Ishikawa (cell line): Measurements from ENCODE around the gene EPS8L3.
A peak's percentile ranks its signal among the peaks of the same experiment; 100 is the strongest.

Experiments
- CEBPB ChIP-seq: IDR thresholded peaks from 2 replicates; pipeline ENCODE4 v1.6.1; 2012
- CREB1 ChIP-seq: IDR thresholded peaks from 2 replicates; pipeline ENCODE4 v1.6.1; 2012; ENCODE audit warnings: low read depth
- EGR1 ChIP-seq: IDR thresholded peaks from 2 replicates; pipeline ENCODE4 v1.6.1; 2012
- EP300 ChIP-seq: IDR thresholded peaks from 2 replicates; pipeline ENCODE4 v1.6.1; 2012; ENCODE audit warnings: borderline replicate concordance
- FOXM1 ChIP-seq: IDR thresholded peaks from 2 replicates; pipeline ENCODE4 v1.6.1; 2012; ENCODE audit warnings: low read depth, borderline replicate concordance
- NFIC ChIP-seq: IDR thresholded peaks from 2 replicates; pipeline ENCODE4 v1.6.1; 2012
- RAD21 ChIP-seq: IDR thresholded peaks from 2 replicates; pipeline ENCODE4 v1.6.1; 2012; ENCODE audit warnings: low read depth
- TAF1 ChIP-seq: IDR thresholded peaks from 2 replicates; pipeline ENCODE4 v1.6.1; 2012; ENCODE audit warnings: low read depth, mild to moderate bottlenecking
- TCF12 ChIP-seq: IDR thresholded peaks from 2 replicates; pipeline ENCODE4 v1.6.1; 2012; ENCODE audit warnings: low read depth
- TEAD4 ChIP-seq: IDR thresholded peaks from 2 replicates; pipeline ENCODE4 v1.6.1; 2012
- YY1 ChIP-seq: IDR thresholded peaks from 2 replicates; pipeline ENCODE4 v1.6.1; 2012; ENCODE audit warnings: low read depth
- ZBTB7A ChIP-seq: IDR thresholded peaks from 2 replicates; pipeline ENCODE4 v1.6.1; 2012; ENCODE audit warnings: low read depth
- TF ChIP-seq, protein P1 (sequence below): IDR thresholded peaks from 2 replicates; pipeline ENCODE4 v1.6.1; 2012
- TF ChIP-seq, protein P2 (sequence below): IDR thresholded peaks from 2 replicates; pipeline ENCODE4 v1.6.1; 2012
- TF ChIP-seq, protein P3 (sequence below): IDR thresholded peaks from 2 replicates; pipeline ENCODE4 v1.6.1; 2012; ENCODE audit warnings: low read depth, mild to moderate bottlenecking

The EPS8L3 gene, protein sequence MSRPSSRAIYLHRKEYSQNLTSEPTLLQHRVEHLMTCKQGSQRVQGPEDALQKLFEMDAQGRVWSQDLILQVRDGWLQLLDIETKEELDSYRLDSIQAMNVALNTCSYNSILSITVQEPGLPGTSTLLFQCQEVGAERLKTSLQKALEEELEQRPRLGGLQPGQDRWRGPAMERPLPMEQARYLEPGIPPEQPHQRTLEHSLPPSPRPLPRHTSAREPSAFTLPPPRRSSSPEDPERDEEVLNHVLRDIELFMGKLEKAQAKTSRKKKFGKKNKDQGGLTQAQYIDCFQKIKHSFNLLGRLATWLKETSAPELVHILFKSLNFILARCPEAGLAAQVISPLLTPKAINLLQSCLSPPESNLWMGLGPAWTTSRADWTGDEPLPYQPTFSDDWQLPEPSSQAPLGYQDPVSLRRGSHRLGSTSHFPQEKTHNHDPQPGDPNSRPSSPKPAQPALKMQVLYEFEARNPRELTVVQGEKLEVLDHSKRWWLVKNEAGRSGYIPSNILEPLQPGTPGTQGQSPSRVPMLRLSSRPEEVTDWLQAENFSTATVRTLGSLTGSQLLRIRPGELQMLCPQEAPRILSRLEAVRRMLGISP

DNA sequence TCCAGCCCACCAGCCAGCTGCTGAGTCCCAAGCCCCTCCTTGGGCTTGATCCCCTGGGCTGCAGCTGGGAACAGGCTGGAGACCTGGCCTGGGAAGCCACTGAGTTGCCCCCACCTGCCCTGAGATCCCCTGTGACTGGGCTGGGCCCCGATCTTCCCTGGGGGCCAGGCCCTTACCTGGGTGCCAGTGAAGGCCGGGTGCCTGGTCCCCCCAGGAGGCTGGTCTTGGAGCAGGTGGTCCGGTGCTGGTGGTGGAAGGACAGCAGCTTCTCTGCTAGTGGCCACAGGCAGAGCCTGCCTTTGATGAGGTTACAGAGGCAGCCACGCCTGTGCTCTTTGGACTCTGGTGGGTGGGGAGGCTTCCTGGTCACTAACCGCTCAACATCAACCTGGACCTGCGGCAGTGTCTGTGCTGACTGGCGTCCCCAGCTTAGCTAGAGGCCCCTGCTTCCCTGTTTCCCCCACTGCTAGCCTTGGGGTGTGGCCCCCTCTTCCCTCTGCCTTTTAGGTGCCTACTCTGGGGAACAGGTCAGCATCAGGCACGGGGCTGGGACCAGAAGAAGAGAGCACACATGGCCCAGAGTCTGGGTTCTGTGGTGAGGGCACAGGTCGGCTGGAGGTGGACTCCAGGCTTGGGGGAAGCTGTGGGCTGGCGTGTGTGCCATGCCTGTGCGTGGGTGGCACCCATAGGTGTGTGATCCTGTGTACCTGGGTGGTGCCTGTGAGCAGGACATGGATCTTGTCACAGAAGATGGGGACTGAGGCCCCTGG lies at the start of gene EPS8L3:
EPS8L3 (minus strand) TSS at position 278 of the 770 bp plus-strand sequence. CDS start 2,174 bp downstream, outside the sequence.
- TF ChIP-seq TCF12 (no peak), TAF1 (no peak), EP300 (no peak), FOXM1 (no peak), RAD21 (no peak), ZBTB7A (no peak), EGR1 (no peak), TEAD4 (no peak), CEBPB (no peak), CREB1 (no peak), YY1 (no peak), NFIC (no peak)
- TF ChIP-seq, protein P1, sequence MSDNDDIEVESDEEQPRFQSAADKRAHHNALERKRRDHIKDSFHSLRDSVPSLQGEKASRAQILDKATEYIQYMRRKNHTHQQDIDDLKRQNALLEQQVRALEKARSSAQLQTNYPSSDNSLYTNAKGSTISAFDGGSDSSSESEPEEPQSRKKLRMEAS = no peak
- TF ChIP-seq, protein P2, sequence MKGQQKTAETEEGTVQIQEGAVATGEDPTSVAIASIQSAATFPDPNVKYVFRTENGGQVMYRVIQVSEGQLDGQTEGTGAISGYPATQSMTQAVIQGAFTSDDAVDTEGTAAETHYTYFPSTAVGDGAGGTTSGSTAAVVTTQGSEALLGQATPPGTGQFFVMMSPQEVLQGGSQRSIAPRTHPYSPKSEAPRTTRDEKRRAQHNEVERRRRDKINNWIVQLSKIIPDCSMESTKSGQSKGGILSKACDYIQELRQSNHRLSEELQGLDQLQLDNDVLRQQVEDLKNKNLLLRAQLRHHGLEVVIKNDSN = no peak
- TF ChIP-seq, protein P3, sequence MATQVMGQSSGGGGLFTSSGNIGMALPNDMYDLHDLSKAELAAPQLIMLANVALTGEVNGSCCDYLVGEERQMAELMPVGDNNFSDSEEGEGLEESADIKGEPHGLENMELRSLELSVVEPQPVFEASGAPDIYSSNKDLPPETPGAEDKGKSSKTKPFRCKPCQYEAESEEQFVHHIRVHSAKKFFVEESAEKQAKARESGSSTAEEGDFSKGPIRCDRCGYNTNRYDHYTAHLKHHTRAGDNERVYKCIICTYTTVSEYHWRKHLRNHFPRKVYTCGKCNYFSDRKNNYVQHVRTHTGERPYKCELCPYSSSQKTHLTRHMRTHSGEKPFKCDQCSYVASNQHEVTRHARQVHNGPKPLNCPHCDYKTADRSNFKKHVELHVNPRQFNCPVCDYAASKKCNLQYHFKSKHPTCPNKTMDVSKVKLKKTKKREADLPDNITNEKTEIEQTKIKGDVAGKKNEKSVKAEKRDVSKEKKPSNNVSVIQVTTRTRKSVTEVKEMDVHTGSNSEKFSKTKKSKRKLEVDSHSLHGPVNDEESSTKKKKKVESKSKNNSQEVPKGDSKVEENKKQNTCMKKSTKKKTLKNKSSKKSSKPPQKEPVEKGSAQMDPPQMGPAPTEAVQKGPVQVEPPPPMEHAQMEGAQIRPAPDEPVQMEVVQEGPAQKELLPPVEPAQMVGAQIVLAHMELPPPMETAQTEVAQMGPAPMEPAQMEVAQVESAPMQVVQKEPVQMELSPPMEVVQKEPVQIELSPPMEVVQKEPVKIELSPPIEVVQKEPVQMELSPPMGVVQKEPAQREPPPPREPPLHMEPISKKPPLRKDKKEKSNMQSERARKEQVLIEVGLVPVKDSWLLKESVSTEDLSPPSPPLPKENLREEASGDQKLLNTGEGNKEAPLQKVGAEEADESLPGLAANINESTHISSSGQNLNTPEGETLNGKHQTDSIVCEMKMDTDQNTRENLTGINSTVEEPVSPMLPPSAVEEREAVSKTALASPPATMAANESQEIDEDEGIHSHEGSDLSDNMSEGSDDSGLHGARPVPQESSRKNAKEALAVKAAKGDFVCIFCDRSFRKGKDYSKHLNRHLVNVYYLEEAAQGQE = no peak

DNA sequence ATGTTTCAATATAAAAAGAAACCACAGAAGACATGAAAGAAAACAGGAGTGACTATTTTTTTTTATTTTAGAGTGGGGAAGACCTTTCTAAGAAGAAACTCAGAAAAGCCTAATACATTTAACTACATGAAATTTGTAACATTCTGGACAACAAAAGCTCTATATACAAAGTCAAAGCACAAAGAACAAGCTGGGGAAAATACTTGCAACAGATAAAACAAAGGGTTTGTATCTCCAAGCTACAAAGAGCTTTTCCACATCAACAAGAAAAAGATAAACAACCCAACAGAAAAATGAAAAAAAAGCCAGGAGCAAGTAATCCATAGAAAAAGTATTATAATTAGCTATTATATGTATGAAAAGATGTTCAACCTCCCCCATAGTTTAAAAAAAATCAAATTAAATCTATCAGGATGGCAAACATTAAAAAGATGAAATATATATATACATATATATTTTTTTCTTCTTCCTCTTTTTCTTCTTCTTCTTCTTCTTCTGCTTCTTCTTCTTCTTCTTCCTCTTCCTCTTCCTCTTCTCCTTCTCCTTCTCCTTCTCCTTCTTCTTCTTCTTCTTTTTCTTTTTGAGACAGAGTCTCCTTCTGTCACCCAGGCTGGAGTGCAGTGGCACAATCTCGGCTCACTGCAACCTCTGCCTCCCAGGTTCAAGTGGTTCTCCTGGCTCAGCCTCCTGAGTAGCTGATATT lies 49.1 kb upstream of the EPS8L3 start:
- TF ChIP-seq, protein P1 = no peak
- TF ChIP-seq CREB1 = no peak
- no peak for TF ChIP-seq YY1

DNA sequence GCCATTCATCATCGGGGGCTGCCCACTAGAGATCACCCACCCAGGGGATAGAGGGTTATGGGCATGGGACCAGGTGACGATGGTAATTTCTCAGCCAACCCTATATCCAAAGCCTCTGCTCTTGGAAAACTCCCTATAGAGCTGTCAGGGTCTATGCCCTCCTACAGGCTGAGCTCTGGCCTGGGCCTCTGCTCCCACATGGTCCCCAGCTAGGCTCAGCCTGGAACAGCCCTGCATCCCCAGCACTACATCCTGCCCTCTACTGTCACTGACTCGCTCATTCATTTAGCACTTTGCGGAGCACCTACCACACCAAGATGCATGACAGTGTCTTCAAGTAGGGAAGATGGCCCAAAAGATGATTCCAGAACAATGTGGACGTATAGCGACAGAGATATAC lies 45.0 kb upstream of the EPS8L3 start:
- TF ChIP-seq CREB1 (no peak), TAF1 (no peak), FOXM1 (no peak), CEBPB (no peak), EP300 (no peak), ZBTB7A (no peak), YY1 (no peak), TCF12 (no peak), NFIC (no peak), EGR1 (no peak), TEAD4 (no peak)
- TF ChIP-seq, protein P2 = no peak
- TF ChIP-seq, protein P3 = no peak

DNA sequence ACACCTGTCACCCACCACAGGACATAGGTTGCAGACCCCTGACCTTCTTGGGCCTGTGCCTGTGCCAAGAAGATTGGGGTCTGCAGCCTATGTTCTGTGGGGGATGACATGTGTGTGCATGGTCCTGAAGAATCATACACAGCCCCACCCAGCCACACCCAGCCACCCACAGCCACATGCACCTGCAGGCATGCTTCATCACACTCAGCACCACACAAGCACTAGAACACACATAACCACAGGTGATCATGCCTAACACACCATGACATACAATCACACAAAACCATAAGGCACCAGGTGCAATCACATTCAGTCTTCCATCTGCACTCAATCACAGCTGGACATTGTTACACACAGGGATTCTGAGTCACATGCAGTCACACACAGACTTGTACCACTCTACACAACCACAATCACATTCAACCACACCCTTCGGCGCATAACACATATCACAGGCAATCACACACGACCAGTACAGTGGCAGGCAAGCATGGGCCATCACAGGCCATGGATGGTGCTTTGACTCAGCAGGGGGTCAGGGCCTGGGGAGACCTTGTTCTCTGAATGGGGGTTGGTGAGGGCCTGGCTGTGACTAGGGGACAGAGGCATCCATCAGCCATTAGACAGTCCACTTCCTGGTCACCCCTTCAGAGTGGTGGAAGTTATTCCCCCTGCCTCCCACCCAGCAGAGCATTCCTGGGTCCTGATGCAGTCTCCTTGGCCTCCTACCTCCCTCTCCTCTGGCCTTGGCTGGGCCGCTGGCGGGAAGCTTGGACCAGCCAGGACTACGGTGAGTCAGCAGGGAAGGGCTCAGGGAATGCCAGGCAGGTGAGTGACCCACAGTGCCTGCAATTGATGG lies 44.3 kb upstream of the EPS8L3 start:
- TF ChIP-seq TEAD4 = peak; percentile 54
- TF ChIP-seq ZBTB7A = no peak
- no peak for TF ChIP-seq RAD21
- no peak for TF ChIP-seq EGR1
- TF ChIP-seq CREB1 = no peak
- TF ChIP-seq TAF1 = no peak
- no peak for TF ChIP-seq TCF12
